Trophoblast cell (in vitro differentiated cells and primary cell): ENCODE results near the gene SLC6A18.
"Not testable (repeated sequence)": the region's sequence is repeated elsewhere in the genome, so short reads cannot be mapped to it uniquely, and the experiment has no call there.

Source experiments
- DNase-seq, 2 donors: peaks; one replicate each; pipeline ENCODE4 v3.0.0-alpha.2; 2016
- H2AFZ ChIP-seq: 2 replicates; pipeline ENCODE4 v1.6.1; 2013; ENCODE audit warnings: low read length, moderate library complexity, mild to moderate bottlenecking; ENCODE audit not compliant: insufficient read depth, poor library complexity
- H2AK5ac ChIP-seq: 2 replicates; pipeline ENCODE4 v1.6.1; 2013; ENCODE audit warnings: mild to moderate bottlenecking, low read length
- H2BK120ac ChIP-seq: 2 replicates; pipeline ENCODE4 v1.6.1; 2013; ENCODE audit warnings: low read length, mild to moderate bottlenecking, moderate library complexity; ENCODE audit not compliant: insufficient read depth, poor library complexity
- H2BK12ac ChIP-seq: 2 replicates; pipeline ENCODE4 v1.6.1; 2013; ENCODE audit warnings: mild to moderate bottlenecking, low read length, moderate library complexity
- H2BK5ac ChIP-seq: 2 replicates; pipeline ENCODE4 v1.6.1; 2013; ENCODE audit warnings: low read length, low read depth, moderate library complexity, mild to moderate bottlenecking; ENCODE audit not compliant: poor library complexity
- H3K14ac ChIP-seq: 2 replicates; pipeline ENCODE4 v1.6.1; 2013; ENCODE audit warnings: mild to moderate bottlenecking, low read length
- H3K18ac ChIP-seq: 2 replicates; pipeline ENCODE4 v1.6.1; 2013; ENCODE audit warnings: mild to moderate bottlenecking, low read length
- H3K23ac ChIP-seq: 2 replicates; pipeline ENCODE4 v1.6.1; 2013; ENCODE audit warnings: low read length
- H3K27ac ChIP-seq: 2 replicates; pipeline ENCODE4 v1.5.1; 2013; ENCODE audit warnings: low read depth, mild to moderate bottlenecking, inconsistent platforms, low read length, moderate library complexity
- H3K27me3 ChIP-seq: 2 replicates; pipeline ENCODE4 v1.6.1; 2013; ENCODE audit warnings: inconsistent platforms, mild to moderate bottlenecking, low read length, moderate library complexity; ENCODE audit not compliant: insufficient read depth
- H3K36me3 ChIP-seq, 2 experiments: 1 replicate in 1 of 2; 2 replicates in 1 of 2; pipeline ENCODE4 v1.6.1; 2013; ENCODE audit warnings: low read length in 2 of 2, mild to moderate bottlenecking in 2 of 2, moderate library complexity in 1 of 2; ENCODE audit not compliant: insufficient read depth in 2 of 2, control insufficient read depth in 1 of 2
- H3K4ac ChIP-seq: 2 replicates; pipeline ENCODE4 v1.6.1; 2013; ENCODE audit warnings: low read depth, mild to moderate bottlenecking, low read length, moderate library complexity
- H3K4me1 ChIP-seq, 2 experiments: 1 replicate in 1 of 2; 2 replicates in 1 of 2; pipeline ENCODE4 v1.6.1; 2013; ENCODE audit warnings: low read length in 2 of 2, mild to moderate bottlenecking in 2 of 2, moderate library complexity in 1 of 2; ENCODE audit not compliant: insufficient read depth in 2 of 2, control insufficient read depth in 1 of 2
- H3K4me2 ChIP-seq: 2 replicates; pipeline ENCODE4 v1.6.1; 2013; ENCODE audit warnings: inconsistent platforms, mild to moderate bottlenecking, low read length, moderate library complexity
- H3K4me3 ChIP-seq: 2 replicates; pipeline ENCODE4 v1.5.1; 2013; ENCODE audit warnings: mild to moderate bottlenecking, low read depth, low read length, inconsistent platforms
- H3K79me1 ChIP-seq: one replicate; pipeline ENCODE4 v1.6.1; 2013; ENCODE audit warnings: low read length
- H3K79me2 ChIP-seq: 2 replicates; pipeline ENCODE4 v1.6.1; 2013; ENCODE audit warnings: low read length, mild to moderate bottlenecking; ENCODE audit not compliant: control insufficient read depth, insufficient read depth, poor library complexity
- H3K9ac ChIP-seq: 2 replicates; pipeline ENCODE4 v1.6.1; 2013; ENCODE audit warnings: mild to moderate bottlenecking, low read length
- H3K9me3 ChIP-seq: 2 replicates; pipeline ENCODE4 v1.6.1; 2013; ENCODE audit warnings: low read depth, mild to moderate bottlenecking, control low read depth, inconsistent platforms, low read length; ENCODE audit not compliant: insufficient read depth
- H4K12ac ChIP-seq: 2 replicates; pipeline ENCODE4 v1.6.1; 2013; ENCODE audit warnings: low read depth, mild to moderate bottlenecking, low read length, moderate library complexity
- H4K8ac ChIP-seq: 2 replicates; pipeline ENCODE4 v1.6.1; 2013; ENCODE audit warnings: low read depth, mild to moderate bottlenecking, low read length, moderate library complexity
- H4K91ac ChIP-seq: one replicate; pipeline ENCODE4 v1.6.1; 2013; ENCODE audit warnings: low read depth, mild to moderate bottlenecking, low read length, moderate library complexity
- WGBS: extraction: QIAGEN DNeasy Blood & Tissue Kit; methylation state at CpG from one replicate; pipeline ENCODE4 v1.1.7; 2013; ENCODE audit warnings: missing lambda C conversion rate; ENCODE audit not compliant: insufficient read length, insufficient coverage; ENCODE audit errors: extremely low coverage; 5-methylcytosine and 5-hydroxymethylcytosine counted together

The SLC6A18 gene

GRCh38 chr5:1274471-1274870 lies 49.3 kb downstream of the SLC6A18 start:
- H3K79me2 ChIP-seq: no peaks in the 10 kb centered on the region
- no peak overlapping the region for H3K14ac ChIP-seq
- H2AK5ac ChIP-seq: no peak overlapping the region
- H3K27me3 ChIP-seq: no peaks in the 10 kb centered on the region
- no peak overlapping the region for H3K23ac ChIP-seq
- no peak overlapping the region for H2AFZ ChIP-seq
- no peaks in the 10 kb centered on the region for H3K36me3 ChIP-seq
- H2BK5ac ChIP-seq: no peak overlapping the region
- no peak overlapping the region for H3K4me3 ChIP-seq
- H2BK12ac ChIP-seq: no peak overlapping the region
- H3K79me1 ChIP-seq: no peaks in the 10 kb centered on the region
- no peak overlapping the region for H4K8ac ChIP-seq
- WGBS: no CpG with 5 or more reads among the region's 16 CpGs
- no peak overlapping the region for H3K18ac ChIP-seq
- no peak for DNase-seq
- no peak overlapping the region for H3K27ac ChIP-seq
- no peaks in the 10 kb centered on the region for H3K4me1 ChIP-seq
- H2BK120ac ChIP-seq: no peak overlapping the region
- H4K91ac ChIP-seq: no peak overlapping the region
- H4K12ac ChIP-seq: no peak overlapping the region
- no peak overlapping the region for H3K4me2 ChIP-seq
- H3K9me3 ChIP-seq: peaks cover 21% of the 10 kb centered on the region
- no peak overlapping the region for H3K9ac ChIP-seq
- H3K4ac ChIP-seq: no peak overlapping the region

- not testable (repeated sequence) for H2BK12ac ChIP-seq, H4K12ac ChIP-seq, H2BK120ac ChIP-seq, H3K14ac ChIP-seq, H3K79me1 ChIP-seq, H3K4ac ChIP-seq, DNase-seq, H3K27me3 ChIP-seq, H3K79me2 ChIP-seq, H2BK5ac ChIP-seq, H3K4me3 ChIP-seq, H3K18ac ChIP-seq, H4K91ac ChIP-seq, H2AK5ac ChIP-seq, H3K23ac ChIP-seq, H3K4me1 ChIP-seq, H4K8ac ChIP-seq, H3K36me3 ChIP-seq, H3K27ac ChIP-seq, H3K9ac ChIP-seq, H3K4me2 ChIP-seq, H2AFZ ChIP-seq
- peaks cover 19% of the 10 kb centered on the region for H3K9me3 ChIP-seq
- 100% methylated on average over 1 of the region's 10 CpGs for WGBS
Observed at GRCh38 chr5:1275397-1276391, 50.5 kb downstream of the SLC6A18 start.

- H4K8ac ChIP-seq: no peak overlapping the region
- DNase-seq: no peak
- no peaks in the 10 kb centered on the region for H3K79me2 ChIP-seq
- H3K27me3 ChIP-seq: no peaks in the 10 kb centered on the region
- no peak overlapping the region for H3K14ac ChIP-seq
- no peak overlapping the region for H3K4me3 ChIP-seq
- H4K91ac ChIP-seq: no peak overlapping the region
- no peak overlapping the region for H3K9ac ChIP-seq
- H3K79me1 ChIP-seq: no peaks in the 10 kb centered on the region
- H2BK5ac ChIP-seq: no peak overlapping the region
- no peak overlapping the region for H4K12ac ChIP-seq
- no peak overlapping the region for H3K18ac ChIP-seq
- H2AK5ac ChIP-seq: no peak overlapping the region
- peaks cover 11% of the 10 kb centered on the region for H3K9me3 ChIP-seq
- H3K27ac ChIP-seq: no peak overlapping the region
- H2BK12ac ChIP-seq: no peak overlapping the region
- H2AFZ ChIP-seq: no peak overlapping the region
- no CpG with 5 or more reads among the region's 20 CpGs for WGBS
- H3K4ac ChIP-seq: no peak overlapping the region
- H3K4me1 ChIP-seq: no peaks in the 10 kb centered on the region
- H3K4me2 ChIP-seq: no peak overlapping the region
- no peak overlapping the region for H2BK120ac ChIP-seq
- no peaks in the 10 kb centered on the region for H3K36me3 ChIP-seq
- no peak overlapping the region for H3K23ac ChIP-seq
Observed at GRCh38 chr5:1276930-1277329, 51.7 kb downstream of the SLC6A18 start.

GRCh38 chr5:1277331-1277730 lies 52.1 kb downstream of the SLC6A18 start:
- Histone ChIP-seq H3K9me3 (peaks cover 7% of the 10 kb centered on the region), H2BK12ac (no peak overlapping the region), H3K18ac (no peak overlapping the region), H2AK5ac (no peak overlapping the region), H3K9ac (no peak overlapping the region), H3K14ac (no peak overlapping the region), H2AFZ (no peak overlapping the region), H3K4me3 (no peak overlapping the region), H4K91ac (no peak overlapping the region), H4K8ac (no peak overlapping the region), H3K36me3 (no peaks in the 10 kb centered on the region), H3K27ac (no peak overlapping the region), H3K23ac (no peak overlapping the region), H3K4me2 (no peak overlapping the region), H3K79me1 (no peaks in the 10 kb centered on the region), H3K4me1 (no peaks in the 10 kb centered on the region), H2BK120ac (no peak overlapping the region), H2BK5ac (no peak overlapping the region), H3K4ac (no peak overlapping the region), H4K12ac (no peak overlapping the region), H3K27me3 (no peaks in the 10 kb centered on the region), H3K79me2 (no peaks in the 10 kb centered on the region)
- no peak for DNase-seq
- WGBS: no CpG with 5 or more reads among the region's 21 CpGs
